Mucosa of descending colon (tissue), 3 donors: ENCODE results near the gene XRCC3. TPM values are rescaled to one million over a fixed set of nuclear protein-coding genes. Genes with fewer than 3 reads are reported as not detected.
A peak's percentile ranks its signal among the peaks of the same experiment; 100 is the strongest.

Experiments
- ATAC-seq: fragments of 200-7000 bp; cut with Tn5 transposase; one replicate; pipeline ENCODE4 v1.9.1; 2020; ENCODE audit warnings: mild to moderate bottlenecking, moderate library complexity
- DNase-seq, 3 donors: peaks; one replicate each; pipeline ENCODE4 v3.0.0-alpha.2; 2020
- H3K36me3 ChIP-seq: fragments of 200-600 bp; one replicate; pipeline ENCODE4 v1.8.0; 2021; ENCODE audit warnings: low read depth, mild to moderate bottlenecking
- H3K4me1 ChIP-seq: fragments of 200-600 bp; one replicate; pipeline ENCODE4 v1.8.0; 2021; ENCODE audit warnings: low read depth, mild to moderate bottlenecking
- H3K4me3 ChIP-seq: fragments of 200-600 bp; one replicate; pipeline ENCODE4 v1.8.0; 2021; ENCODE audit warnings: mild to moderate bottlenecking
- H3K9me3 ChIP-seq: fragments of 200-600 bp; one replicate; pipeline ENCODE4 v1.8.0; 2021; ENCODE audit warnings: mild to moderate bottlenecking
- CTCF ChIP-seq: fragments of 200-600 bp; IDR thresholded peaks from one replicate; pipeline ENCODE4 v1.8.0; 2022; ENCODE audit warnings: antibody characterized with exemption, mild to moderate bottlenecking
- intact Hi-C, 2 donors: fragments of 100-400 bp; cut with DNase I in 1 of 2; cut with micrococcal nuclease in 1 of 2; formaldehyde crosslinking; loops; one replicate each; pipeline versions ENCODE4 v1.11.0 to v1.11.1; 2022; cut with DNase I, micrococcal nuclease
- total RNA-seq, 3 donors: library from RNA; stranded (reverse); fragmentation: NEBNext Ultra II Directional in 2 of 3; extraction: Animal tissue kit (Norgen Biotek cat#: 25700) in 2 of 3; gene quantifications; one replicate each; pipeline versions ENCODE4 v1.2.1 to v1.2.4, GENCODE V29; 2021 to 2023
- donor health status: DM: no; HTN: no; CAD: no; lungs with moderate emphysema.
- donor health status: DM: no; HTN: no; CAD: no.
- donor health status: DM: no; HTN: yes; CAD: no.

XRCC3 gene
- total RNA-seq, 3 donors from 2014 or later: 7.7 to 17.8 (median 11.0) TPM

- Histone ChIP-seq H3K36me3 (peaks cover 23% of the 10 kb centered on the region), H3K4me3 (no peak overlapping the region), H3K4me1 (no peaks in the 10 kb centered on the region), H3K9me3 (no peaks in the 10 kb centered on the region)
- intact Hi-C loops: no loop called here
- ATAC-seq: no peak
- no peak for DNase-seq
- TF ChIP-seq CTCF: no peak
These were observed 30.4 kb downstream of the XRCC3 start for GRCh38 chr14:103684871-103685270.

GRCh38 chr14:103684471-103684870 lies 30.8 kb downstream of the XRCC3 start:
- TF ChIP-seq CTCF: no peak
- intact Hi-C loops: no loop called here
- no peak for ATAC-seq

GRCh38 chr14:103683139-103683538 lies 32.1 kb downstream of the XRCC3 start:
- Histone ChIP-seq H3K4me1 (no peaks in the 10 kb centered on the region), H3K4me3 (no peak overlapping the region), H3K9me3 (no peaks in the 10 kb centered on the region), H3K36me3 (peaks cover 23% of the 10 kb centered on the region)
- no peak for DNase-seq
- intact Hi-C loops: no loop called here
- TF ChIP-seq CTCF: no peak
- no peak for ATAC-seq

More at GRCh38 chr14:103684471-103684870, 30.8 kb downstream of the XRCC3 start:
- Histone ChIP-seq H3K36me3 (peaks cover 23% of the 10 kb centered on the region), H3K4me1 (no peaks in the 10 kb centered on the region), H3K4me3 (no peak overlapping the region), H3K9me3 (no peaks in the 10 kb centered on the region)
- no peak for DNase-seq

- no peak for TF ChIP-seq CTCF
- Histone ChIP-seq H3K36me3 (peaks cover 13% of the 10 kb centered on the region), H3K4me1 (no peaks in the 10 kb centered on the region), H3K4me3 (no peak overlapping the region), H3K9me3 (no peaks in the 10 kb centered on the region)
- intact Hi-C loops: no loop called here
- ATAC-seq (no peak), DNase-seq (no peak)
These were observed 34.6 kb downstream of the XRCC3 start for GRCh38 chr14:103680491-103681231.

GRCh38 chr14:103679351-103679750 lies 35.9 kb downstream of the XRCC3 start:
- intact Hi-C loops: no loop called here
- Histone ChIP-seq H3K9me3 (no peaks in the 10 kb centered on the region), H3K36me3 (peaks cover 5% of the 10 kb centered on the region), H3K4me3 (no peak overlapping the region), H3K4me1 (no peaks in the 10 kb centered on the region)
- TF ChIP-seq CTCF: no peak
- DNase-seq (peak; percentile 53 to 66 (median 65)), ATAC-seq (peak; percentile 82)
